SK-N-SH (cell line): ENCODE results near the gene NMT2. TPM values are rescaled to one million over a fixed set of nuclear protein-coding genes. Genes with fewer than 3 reads are reported as not detected.

ENCODE experiments used
- CTCF ChIA-PET: fragments of 300-600, 350-600 bp; formaldehyde crosslinking; extraction: SDS; loops from one replicate; lab custom pipeline; 2021; lab: Yijun Ruan, JAX
- POLR2A ChIA-PET: fragments of 350-600 bp; sonication (Branson Sonifier 250); formaldehyde crosslinking; extraction: SDS; loops from one replicate; lab custom pipeline; 2020; ENCODE audit warnings: antibody characterized with exemption, inconsistent platforms; lab: Yijun Ruan, JAX
- DNase-seq: peaks from one replicate; pipeline ENCODE4 v3.0.0; 2012
- H2AFZ ChIP-seq: fragments of 200-600 bp; sonication (generic); 2 replicates; pipeline ENCODE4 v1.8.1; 2016; ENCODE audit warnings: antibody characterized with exemption, mild to moderate bottlenecking, low read depth
- H3F3A ChIP-seq: fragments of 200-600 bp; sonication (generic); replicated peaks from 2 replicates; pipeline ENCODE3; 2016; ENCODE audit warnings: antibody characterized with exemption, mild to moderate bottlenecking; ENCODE audit not compliant: insufficient read depth
- H3K27ac ChIP-seq, 2 experiments: fragments of 200-500 bp in 1 of 2; fragments of 200-600 bp in 1 of 2; sonication (Bioruptor generic) in 1 of 2; sonication (generic), shearing (Covaris generic) in 1 of 2; 2 replicates each; pipeline versions ENCODE4 v1.5.1 to v1.6.1; 2014 to 2016; ENCODE audit warnings: low read depth in 2 of 2, inconsistent platforms in 1 of 2, low read length in 1 of 2, mild to moderate bottlenecking in 1 of 2, mixed read lengths in 1 of 2
- H3K27me3 ChIP-seq: fragments of 200-600 bp; sonication (generic), shearing (Covaris generic); 2 replicates; pipeline ENCODE4 v1.6.1; 2016; ENCODE audit warnings: mixed run types; ENCODE audit not compliant: insufficient read depth
- H3K36me3 ChIP-seq, 2 experiments: fragments of 200-500 bp in 1 of 2; fragments of 200-600 bp in 1 of 2; sonication (Bioruptor generic) in 1 of 2; sonication (generic) in 1 of 2; replicated peaks in 1 of 2; 2 replicates each; pipeline versions ENCODE3 to v1.5.1; 2014 to 2016; ENCODE audit warnings: low read length in 1 of 2, mild to moderate bottlenecking in 1 of 2; ENCODE audit not compliant: insufficient read depth in 2 of 2, control insufficient read depth in 1 of 2
- H3K4me1 ChIP-seq, 2 experiments: fragments of 200-500 bp in 1 of 2; fragments of 200-600 bp in 1 of 2; sonication (Bioruptor generic) in 1 of 2; sonication (generic), shearing (Covaris generic) in 1 of 2; 2 replicates each; pipeline versions ENCODE4 v1.5.1 to v1.6.1; 2014 to 2016; ENCODE audit warnings: low read depth in 1 of 2, low read length in 1 of 2, mixed run types in 1 of 2; ENCODE audit not compliant: insufficient read depth in 2 of 2, control insufficient read depth in 1 of 2
- H3K4me2 ChIP-seq: fragments of 200-600 bp; sonication (generic), shearing (Covaris generic); 2 replicates; pipeline ENCODE4 v1.6.1; 2017; ENCODE audit warnings: mixed run types
- H3K4me3 ChIP-seq, 2 experiments: fragments of 200-500 bp in 1 of 2; fragments of 200-600 bp in 1 of 2; sonication (Bioruptor generic) in 1 of 2; sonication (generic), shearing (Covaris generic) in 1 of 2; 2 replicates each; pipeline versions ENCODE4 v1.5.1 to v1.8.1; 2014 to 2016; ENCODE audit warnings: low read depth in 2 of 2, inconsistent platforms in 1 of 2, low read length in 1 of 2, mild to moderate bottlenecking in 1 of 2, mixed read lengths in 1 of 2, moderate library complexity in 1 of 2
- H3K79me2 ChIP-seq: fragments of 200-600 bp; sonication (generic); 2 replicates; pipeline ENCODE4 v1.8.1; 2017; ENCODE audit warnings: mild to moderate bottlenecking; ENCODE audit not compliant: insufficient read depth
- H3K9ac ChIP-seq: fragments of 200-600 bp; sonication (generic); 2 replicates; pipeline ENCODE4 v1.6.1; 2017; ENCODE audit warnings: mixed run types
- H3K9me2 ChIP-seq: fragments of 200-600 bp; sonication (generic); 2 replicates; pipeline ENCODE4 v1.6.1; 2017; ENCODE audit warnings: mixed run types
- H3K9me3 ChIP-seq: fragments of 200-600 bp; sonication (generic); 2 replicates; pipeline ENCODE4 v1.6.1; 2017; ENCODE audit warnings: mixed run types, mild to moderate bottlenecking, moderate library complexity
- H4K20me1 ChIP-seq: fragments of 200-600 bp; sonication (generic); 2 replicates; pipeline ENCODE4 v1.6.1; 2017; ENCODE audit warnings: mild to moderate bottlenecking, mixed run types; ENCODE audit not compliant: insufficient read depth
- CHD2 ChIP-seq: fragments of 150-350 bp; IDR thresholded peaks from 2 replicates; pipeline ENCODE4 v1.6.1; 2018; ENCODE audit warnings: low read length; ENCODE audit not compliant: partially characterized antibody
- ELF1 ChIP-seq: IDR thresholded peaks from 2 replicates; pipeline ENCODE4 v1.4.0; 2012
- FOSL2 ChIP-seq: IDR thresholded peaks from 2 replicates; pipeline ENCODE4 v1.4.0; 2012; ENCODE audit warnings: low read depth, mild to moderate bottlenecking, moderate library complexity, borderline replicate concordance
- GABPA ChIP-seq: IDR thresholded peaks from 2 replicates; pipeline ENCODE4 v1.4.0; 2012; ENCODE audit warnings: low read depth, mild to moderate bottlenecking
- GATA2 ChIP-seq: sonication (generic); formaldehyde crosslinking; IDR thresholded peaks from 2 replicates; pipeline ENCODE4 v1.5.0; 2020; ENCODE audit warnings: mild to moderate bottlenecking, missing genetic modification reagents
- IRF3 ChIP-seq: fragments of 150-350 bp; IDR thresholded peaks from 2 replicates; pipeline ENCODE4 v1.6.1; 2016; ENCODE audit warnings: mild to moderate bottlenecking, low read depth, low read length
- JUND ChIP-seq: IDR thresholded peaks from 2 replicates; pipeline ENCODE4 v1.4.0; 2012
- MEF2A ChIP-seq: IDR thresholded peaks from 2 replicates; pipeline ENCODE4 v1.4.0; 2012; ENCODE audit warnings: low read depth, borderline replicate concordance
- MXI1 ChIP-seq: IDR thresholded peaks from 2 replicates; pipeline ENCODE4 v1.6.1; 2012; ENCODE audit warnings: mild to moderate bottlenecking, low read depth, low read length, improper control_type of control experiment
- POLR2AphosphoS5 ChIP-seq: IDR thresholded peaks from 2 replicates; pipeline ENCODE4 v1.6.1; 2012; ENCODE audit warnings: low read depth, low read length
- RAD21 ChIP-seq: IDR thresholded peaks from 2 replicates; pipeline ENCODE4 v1.6.1; 2012; ENCODE audit warnings: mild to moderate bottlenecking, low read length
- RCOR1 ChIP-seq: fragments of 150-350 bp; IDR thresholded peaks from 2 replicates; pipeline ENCODE4 v1.6.1; 2017; ENCODE audit warnings: antibody characterized with exemption, low read length
- REST ChIP-seq: IDR thresholded peaks from 2 replicates; pipeline ENCODE4 v1.6.1; 2012; ENCODE audit warnings: mild to moderate bottlenecking, low read depth, low read length, moderate library complexity
- RFX5 ChIP-seq: IDR thresholded peaks from 2 replicates; pipeline ENCODE4 v1.6.1; 2012; ENCODE audit warnings: mild to moderate bottlenecking, improper control_type of control experiment, low read length
- RXRA ChIP-seq: IDR thresholded peaks from 2 replicates; pipeline ENCODE4 v1.4.0; 2012; ENCODE audit warnings: low read depth, mild to moderate bottlenecking, borderline replicate concordance
- SIN3A ChIP-seq: IDR thresholded peaks from 2 replicates; pipeline ENCODE4 v1.6.1; 2012; ENCODE audit warnings: low read depth, mild to moderate bottlenecking, low read length, moderate library complexity, borderline replicate concordance
- TAF1 ChIP-seq: IDR thresholded peaks from 2 replicates; pipeline ENCODE4 v1.6.1; 2012; ENCODE audit warnings: low read depth, mild to moderate bottlenecking, low read length, moderate library complexity, borderline replicate concordance
- TCF12 ChIP-seq: IDR thresholded peaks from 2 replicates; pipeline ENCODE4 v1.4.0; 2012
- TEAD4 ChIP-seq: IDR thresholded peaks from 2 replicates; pipeline ENCODE4 v1.4.0; 2012; ENCODE audit warnings: mild to moderate bottlenecking, borderline replicate concordance; ENCODE audit not compliant: insufficient read depth
- USF1 ChIP-seq: IDR thresholded peaks from 2 replicates; pipeline ENCODE4 v1.4.0; 2012; ENCODE audit warnings: low read depth, borderline replicate concordance
- WGBS: methylation state at CpG from one replicate; pipeline ENCODE4 v1.1.6; 2017; ENCODE audit warnings: low lambda C conversion rate; 5-methylcytosine and 5-hydroxymethylcytosine counted together
- polyA plus RNA-seq, 3 experiments: library from polyadenylated mRNA; depleted of rRNA; stranded (reverse); fragments of >200 nt; gene quantifications; 2 replicates each; pipeline ENCODE4 v1.2.3, GENCODE V29; 2012

NMT2 gene
- polyA plus RNA-seq, 1 of the 3 experiments (the other 2 are of a cell fraction): 25.9 TPM

GRCh38 chr10:15181576-15182156 is 13.2 kb upstream of the NMT2 start:
- no peaks in the 10 kb centered on the region for H3K4me1 ChIP-seq
- no peak overlapping the region for H3K9ac ChIP-seq
- H3K9me3 ChIP-seq: no peaks in the 10 kb centered on the region
- no peaks in the 10 kb centered on the region for H3K36me3 ChIP-seq
- ChIA-PET POLR2A (no interaction called here), CTCF (interaction anchor here (1.0 kb wide), 1 partner anchor 19 kb away, joined by 4 read pairs; no protein-coding TSS in a partner anchor)
- no peak overlapping the region for H3K27ac ChIP-seq
- no peaks in the 10 kb centered on the region for H4K20me1 ChIP-seq
- no peak overlapping the region for H3K4me3 ChIP-seq
- H3K79me2 ChIP-seq: no peaks in the 10 kb centered on the region
- no peaks in the 10 kb centered on the region for H3K9me2 ChIP-seq
- no peak for DNase-seq
- no peak overlapping the region for H3K4me2 ChIP-seq
- WGBS: 57% methylated on average over 2 of the region's 2 CpGs
- no peaks in the 10 kb centered on the region for H3F3A ChIP-seq
- TF ChIP-seq IRF3 (no peak), CHD2 (no peak), REST (no peak), MEF2A (no peak), ELF1 (no peak), RFX5 (no peak), RCOR1 (no peak), TEAD4 (no peak), RXRA (no peak), SIN3A (no peak), RAD21 (no peak), FOSL2 (no peak), TCF12 (no peak)
- no peak overlapping the region for H2AFZ ChIP-seq
- no peaks in the 10 kb centered on the region for H3K27me3 ChIP-seq

GRCh38 chr10:15180736-15181135 is 12.2 kb upstream of the NMT2 start:
- no peaks in the 10 kb centered on the region for H3K9me2 ChIP-seq
- H3K79me2 ChIP-seq: no peaks in the 10 kb centered on the region
- H2AFZ ChIP-seq: no peak overlapping the region
- 72% methylated on average over 5 of the region's 5 CpGs for WGBS
- no peaks in the 10 kb centered on the region for H3F3A ChIP-seq
- no peak overlapping the region for H3K27ac ChIP-seq
- no peaks in the 10 kb centered on the region for H3K36me3 ChIP-seq
- no peaks in the 10 kb centered on the region for H3K9me3 ChIP-seq
- TF ChIP-seq CHD2 (no peak), RXRA (no peak), ELF1 (no peak), FOSL2 (no peak), JUND (no peak), POLR2AphosphoS5 (no peak), GABPA (no peak), TAF1 (no peak), MEF2A (no peak), RFX5 (no peak), USF1 (no peak), GATA2 (CRISPR knock-in tag) (no peak), MXI1 (no peak)
- H3K4me2 ChIP-seq: no peak overlapping the region
- ChIA-PET CTCF (no interaction called here), POLR2A (no interaction called here)
- no peak overlapping the region for H3K9ac ChIP-seq
- no peak overlapping the region for H3K4me3 ChIP-seq
- no peaks in the 10 kb centered on the region for H4K20me1 ChIP-seq
- H3K27me3 ChIP-seq: no peaks in the 10 kb centered on the region
- no peak for DNase-seq
- no peaks in the 10 kb centered on the region for H3K4me1 ChIP-seq
